Astrocyte of the spinal cord (primary cell): Measurements from ENCODE around the gene EIPR1.

Experiments used
- DNase-seq: peaks from one replicate; pipeline ENCODE4 v3.0.0; 2011; ENCODE audit warnings: low read depth, low spot score
- H3K4me3 ChIP-seq: 2 replicates; pipeline ENCODE4 v1.5.1; 2011; ENCODE audit warnings: low read depth, mild to moderate bottlenecking, low read length, moderate library complexity
- CTCF ChIP-seq: IDR thresholded peaks from 2 replicates; pipeline ENCODE4 v1.5.1; 2012; ENCODE audit warnings: low read depth, mild to moderate bottlenecking, low read length, inconsistent platforms
- in situ Hi-C: cut with HindIII; loops from 2 replicates; pipeline ENCODE4 v1.10.0; 2017; ENCODE audit warnings: low sequenced_read_pairs

The EIPR1 gene

GRCh38 chr2:3208591-3208990 lies 169.0 kb downstream of the EIPR1 start:
- in situ Hi-C loops = no loop called here
- no peak overlapping the region for H3K4me3 ChIP-seq
- no peak for TF ChIP-seq CTCF
- DNase-seq = no peak

GRCh38 chr2:3208179-3208578 lies 169.4 kb downstream of the EIPR1 start:
- H3K4me3 ChIP-seq = no peak overlapping the region
- no peak for DNase-seq
- in situ Hi-C loops = no loop called here
- TF ChIP-seq CTCF = no peak

GRCh38 chr2:3207091-3207491 lies 170.5 kb downstream of the EIPR1 start:
- TF ChIP-seq CTCF = no peak
- H3K4me3 ChIP-seq = no peak overlapping the region
- in situ Hi-C loops = no loop called here
- DNase-seq = no peak

- no peak for DNase-seq
- TF ChIP-seq CTCF = no peak
- no peak overlapping the region for H3K4me3 ChIP-seq
- in situ Hi-C loops = no loop called here
Observed at GRCh38 chr2:3205845-3206244, 171.8 kb downstream of the EIPR1 start.

- in situ Hi-C loops = no loop called here
- DNase-seq = no peak
- TF ChIP-seq CTCF = no peak
Observed at GRCh38 chr2:3204031-3204821, 173.4 kb downstream of the EIPR1 start.

GRCh38 chr2:3203497-3204019 lies 174.1 kb downstream of the EIPR1 start:
- no peak for TF ChIP-seq CTCF
- no peak overlapping the region for H3K4me3 ChIP-seq
- no peak for DNase-seq
- in situ Hi-C loops = no loop called here

More at GRCh38 chr2:3204031-3204821, 173.4 kb downstream of the EIPR1 start:
- no peak overlapping the region for H3K4me3 ChIP-seq
